ENCODE measurements around the gene TAS2R31.
"Not testable (repeated sequence)": the region's sequence is repeated elsewhere in the genome, so short reads cannot be mapped to it uniquely, and the experiment has no call there.

TAS2R31 gene, protein sequence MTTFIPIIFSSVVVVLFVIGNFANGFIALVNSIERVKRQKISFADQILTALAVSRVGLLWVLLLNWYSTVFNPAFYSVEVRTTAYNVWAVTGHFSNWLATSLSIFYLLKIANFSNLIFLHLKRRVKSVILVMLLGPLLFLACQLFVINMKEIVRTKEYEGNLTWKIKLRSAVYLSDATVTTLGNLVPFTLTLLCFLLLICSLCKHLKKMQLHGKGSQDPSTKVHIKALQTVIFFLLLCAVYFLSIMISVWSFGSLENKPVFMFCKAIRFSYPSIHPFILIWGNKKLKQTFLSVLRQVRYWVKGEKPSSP
- 1.6 to 3.4 (median 2.2) reads per million in 4 experiments for total RNA-seq

DNA sequence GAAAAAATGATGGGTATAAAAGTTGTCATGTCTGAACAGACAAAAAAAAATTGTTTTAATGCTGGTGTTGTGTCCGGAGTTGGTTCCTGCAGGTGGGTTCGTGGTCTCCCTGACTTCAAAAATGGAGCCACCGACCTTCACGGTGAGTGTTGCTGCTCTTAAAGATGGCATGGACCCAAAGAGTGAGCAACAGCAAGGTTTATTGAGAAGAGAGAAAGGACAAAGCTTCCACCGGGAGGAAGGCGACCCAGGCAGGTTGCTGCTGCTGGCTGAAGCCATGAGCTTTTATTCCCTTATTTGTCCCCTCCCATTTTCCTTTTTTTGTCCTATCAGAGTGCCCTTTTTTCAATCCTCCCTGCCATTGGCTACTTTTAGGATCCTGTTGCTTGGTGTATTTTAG is at the start of gene TAS2R31:
Gene TAS2R31, minus strand, starts transcription at position 101 of the 400 bp plus-strand sequence. Its CDS starts 72 bp downstream, at position 29.
- DNase-seq: no peak

DNA sequence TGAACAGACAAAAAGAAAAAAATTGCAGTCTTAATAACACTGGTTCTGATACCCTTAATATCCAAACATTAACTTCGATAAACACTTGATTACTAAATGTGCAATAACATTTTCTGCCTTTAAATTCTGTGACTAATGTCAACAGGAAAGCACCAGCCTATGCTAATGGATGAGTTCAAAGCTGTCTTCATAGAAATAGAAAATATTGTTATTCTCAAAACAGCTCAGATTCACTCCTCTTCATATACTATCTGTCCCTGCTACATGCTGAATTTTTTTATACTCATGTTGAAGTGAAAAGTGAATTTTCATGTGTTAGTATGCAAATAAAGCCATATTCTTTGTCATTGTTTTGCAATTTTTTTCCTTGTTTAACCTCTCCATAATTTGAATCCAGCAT is 47.0 kb upstream of the TAS2R31 start:
- DNase-seq: no peak

DNA sequence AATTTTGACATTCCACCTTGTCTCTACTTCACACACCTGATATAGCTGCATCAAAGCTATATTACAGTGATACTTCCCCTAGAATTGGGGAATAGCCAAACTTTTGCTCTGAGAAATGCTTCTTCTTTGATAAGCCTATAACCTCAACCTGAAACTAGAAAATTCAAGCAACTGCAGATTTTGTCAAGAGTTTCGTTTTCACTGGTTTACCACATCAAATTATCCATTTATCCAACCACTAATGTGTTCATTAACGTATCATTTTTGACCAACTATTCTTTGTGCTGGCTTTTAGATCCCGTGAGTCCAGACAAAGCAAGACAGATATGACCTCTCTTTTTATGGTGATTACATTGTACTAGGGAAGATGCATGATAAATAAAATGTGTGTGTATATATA is 44.4 kb upstream of the TAS2R31 start:
- no peak for DNase-seq

DNA sequence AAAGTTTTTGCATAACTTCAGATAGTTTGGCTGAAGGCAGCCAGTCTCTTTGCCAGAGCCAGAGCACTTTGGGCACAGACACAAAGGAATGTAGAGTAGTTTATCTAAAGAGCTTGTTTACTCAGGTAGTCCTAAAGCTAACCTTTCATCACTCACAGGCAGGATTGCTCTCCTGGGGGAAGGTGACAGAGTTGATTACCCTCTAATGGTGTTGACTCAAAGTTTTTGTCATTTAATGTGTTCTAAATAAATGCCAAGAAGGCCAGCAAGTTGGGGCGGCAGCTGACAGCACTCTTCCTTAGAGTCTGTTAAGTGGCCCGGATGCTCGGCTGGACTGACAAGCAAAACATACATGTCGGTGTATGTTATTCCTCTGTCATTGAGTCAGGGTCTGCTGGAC is 40.2 kb upstream of the TAS2R31 start:
- DNase-seq: no peak

DNA sequence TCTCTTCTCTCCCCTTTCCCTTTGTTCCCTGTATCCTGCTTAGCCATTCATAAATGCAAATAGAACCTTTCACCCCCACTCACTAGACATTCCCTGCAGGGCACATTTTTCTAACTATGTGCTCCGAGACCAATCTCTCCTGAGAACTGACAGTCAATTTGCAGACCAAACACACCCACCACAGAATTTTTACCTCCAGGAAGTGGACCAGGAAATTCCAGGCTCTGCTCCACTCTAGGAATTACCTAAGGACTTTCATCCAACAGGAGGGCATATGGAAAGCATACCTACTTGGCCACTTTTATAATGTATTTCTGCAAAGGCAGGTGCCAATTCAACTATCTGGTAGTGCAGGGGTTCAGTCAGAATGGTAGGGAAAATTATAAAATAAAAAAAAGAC is 39.8 kb upstream of the TAS2R31 start:
- no peak for DNase-seq

DNA sequence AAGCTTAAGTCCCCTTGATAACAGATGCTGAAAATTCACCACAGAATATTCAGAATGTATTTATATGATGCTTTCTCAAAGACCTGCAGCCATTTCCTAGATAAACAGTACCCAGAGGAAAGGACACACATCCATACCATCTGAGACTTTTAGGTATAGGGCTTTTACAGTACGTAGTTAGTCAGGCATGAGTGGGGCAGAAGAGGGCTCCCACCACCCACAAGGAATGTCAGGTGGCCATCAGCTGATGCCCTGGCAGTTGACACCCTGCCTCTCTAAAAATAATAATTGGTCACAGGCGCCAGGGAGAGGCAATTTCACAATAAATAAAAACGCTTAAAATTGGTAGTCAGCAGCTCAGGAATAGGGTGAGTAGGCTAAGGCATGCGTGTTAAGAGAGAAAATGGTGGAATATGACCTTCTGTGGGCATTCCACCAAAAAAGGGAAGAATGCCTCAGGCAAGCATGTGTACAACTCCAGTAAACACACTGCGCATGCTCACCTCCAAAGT is 38.7 kb upstream of the TAS2R31 start:
- DNase-seq: no peak

DNA sequence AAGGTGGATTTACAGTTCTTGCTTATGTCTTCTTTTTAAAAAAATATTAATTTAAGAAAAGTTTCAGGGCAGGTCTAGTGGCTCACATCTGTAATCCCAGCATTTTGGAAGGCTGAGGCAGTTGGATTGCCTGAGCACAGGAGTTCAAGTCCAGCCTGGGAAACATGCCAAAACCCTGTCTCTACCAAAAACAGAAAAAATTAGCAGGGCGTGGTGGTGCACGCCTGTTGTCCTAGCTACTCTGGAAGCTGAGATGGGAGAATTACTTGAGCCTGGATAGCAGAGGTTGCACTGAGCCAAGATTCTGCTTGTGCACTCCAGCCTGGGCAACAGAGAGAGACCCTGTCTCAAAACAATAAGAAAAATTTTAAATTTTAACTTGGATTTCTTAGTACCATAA is 36.3 kb upstream of the TAS2R31 start:
- no peak for DNase-seq

DNA sequence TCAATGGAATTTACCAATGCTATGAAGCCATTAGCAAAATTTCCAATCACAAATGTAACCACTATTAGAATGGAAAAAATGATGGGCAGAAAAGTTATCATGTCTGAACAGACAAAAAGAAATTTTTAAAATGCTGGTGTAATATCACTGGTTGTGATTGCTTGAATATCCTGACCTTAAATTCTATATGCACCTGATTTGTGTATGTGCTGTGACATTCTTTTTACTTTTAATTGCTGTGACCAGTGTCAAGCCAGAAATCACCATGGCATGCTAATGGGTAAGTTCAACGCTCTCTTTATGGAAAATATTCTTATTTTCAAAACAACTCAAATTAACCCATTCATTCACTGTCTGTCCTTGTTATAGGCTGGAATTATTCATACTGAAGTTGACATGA is 31.0 kb upstream of the TAS2R31 start, which contains the start of gene TAS2R46:
Gene TAS2R46, minus strand, starts transcription at position 101 of the 400 bp plus-strand sequence. Its CDS starts 0 bp downstream, at position 101.
- DNase-seq: not testable (repeated sequence)

DNA sequence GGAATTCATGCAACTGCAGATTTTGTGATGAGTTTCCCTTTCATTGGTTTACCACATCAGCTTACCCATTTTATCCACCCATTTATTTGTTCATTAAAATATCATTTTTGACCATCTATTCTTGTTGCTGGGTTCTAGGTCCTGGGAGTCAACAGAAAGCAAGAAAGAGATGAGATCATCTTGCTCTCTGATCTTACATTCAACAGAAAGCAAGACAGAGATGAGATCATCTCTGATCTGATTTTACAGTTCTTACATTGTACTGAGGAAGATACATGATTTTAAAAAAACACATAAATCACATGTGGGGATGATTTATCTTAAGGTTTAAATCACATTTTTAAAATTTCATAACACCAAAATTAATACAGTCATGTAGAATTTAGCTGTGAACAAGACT is 28.6 kb upstream of the TAS2R31 start:
- DNase-seq: no peak

DNA sequence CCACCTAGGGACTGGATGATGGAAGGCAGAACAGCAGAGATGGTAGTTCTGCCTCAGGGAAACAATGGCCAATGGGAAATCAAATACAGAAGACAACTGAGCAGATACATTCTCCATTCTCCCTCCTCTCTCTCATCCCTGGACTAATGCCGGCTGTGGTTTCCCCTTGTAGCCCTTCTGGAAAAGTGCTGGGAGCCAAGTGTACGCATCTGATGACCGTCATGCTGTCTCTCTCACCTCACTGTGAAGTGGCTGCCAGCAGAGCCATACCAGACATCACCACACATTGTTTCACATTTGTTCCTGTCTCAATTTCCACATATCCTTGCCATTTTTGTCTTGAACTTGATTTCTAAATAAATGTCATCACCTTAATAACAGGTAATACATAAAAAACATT is 27.8 kb upstream of the TAS2R31 start:
- no peak for DNase-seq

DNA sequence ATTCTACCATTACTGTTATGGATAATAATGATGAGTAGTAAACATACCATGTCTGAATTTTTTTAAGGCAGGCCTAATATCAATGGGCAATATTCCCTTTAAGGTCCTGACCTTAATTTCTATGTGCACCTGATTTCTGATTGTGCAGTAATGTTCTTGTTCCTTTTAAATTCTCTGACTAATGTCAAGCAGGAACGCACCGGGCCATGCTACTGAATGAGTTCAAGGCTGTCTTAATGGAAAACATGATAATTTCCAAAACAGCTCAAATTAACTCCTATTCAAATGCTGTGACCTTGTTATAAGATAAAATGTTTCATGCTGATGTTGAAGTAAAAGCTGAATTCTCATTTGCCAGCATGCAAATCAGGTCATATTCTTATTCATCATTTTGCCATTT is 24.1 kb upstream of the TAS2R31 start:
- DNase-seq: no peak

DNA sequence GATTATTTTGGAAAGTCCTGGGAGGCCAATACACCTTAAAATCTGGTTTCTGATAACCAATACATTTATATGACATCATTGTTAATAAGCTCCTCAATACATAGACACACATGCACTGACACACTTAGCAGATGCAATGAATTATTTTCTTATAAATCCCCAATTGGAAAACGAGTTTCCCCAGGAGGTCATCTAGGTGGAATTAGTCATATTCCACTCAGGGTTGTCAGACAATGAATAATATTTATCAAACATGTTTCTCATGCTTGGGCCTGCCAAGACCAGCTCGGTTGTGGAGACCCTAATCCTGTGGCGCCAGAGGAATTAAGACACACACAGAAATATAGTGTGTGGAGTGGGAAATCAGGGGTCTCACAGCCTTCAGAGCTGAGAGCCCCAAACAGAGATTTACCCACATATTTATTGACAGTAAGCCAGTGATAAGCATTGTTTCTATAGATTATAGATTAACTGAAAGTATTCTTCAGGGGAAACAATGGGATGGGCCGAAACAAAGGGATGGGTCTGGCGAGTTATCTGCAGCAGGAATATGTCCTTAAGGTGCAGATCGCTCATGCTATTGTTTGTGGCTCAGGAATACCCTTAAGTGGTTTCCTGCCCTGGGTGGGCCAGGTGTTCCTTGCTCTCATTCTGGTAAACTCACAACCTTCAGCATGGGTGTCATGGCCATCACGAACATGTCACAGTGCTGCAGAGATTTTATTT is 18.8 kb upstream of the TAS2R31 start:
- DNase-seq: not testable (repeated sequence)

DNA sequence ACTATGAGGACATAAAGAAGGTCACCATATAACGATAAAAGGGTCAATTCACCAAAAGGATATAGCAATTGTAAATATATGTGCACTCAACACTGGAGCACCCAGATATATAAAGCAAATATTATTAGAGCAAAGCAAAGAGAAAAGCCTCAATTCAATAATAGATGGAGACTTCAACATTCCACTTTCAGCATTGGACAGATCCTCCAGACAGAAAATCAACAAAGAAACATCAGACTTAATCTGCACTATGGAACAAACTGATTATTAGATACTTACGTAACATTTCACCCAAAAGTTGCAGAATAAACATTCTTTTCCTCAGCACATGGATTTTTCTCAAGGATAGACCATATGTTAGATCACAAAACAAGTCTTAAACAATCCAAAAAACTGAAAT is 10.2 kb upstream of the TAS2R31 start:
- DNase-seq: not testable (repeated sequence)

DNA sequence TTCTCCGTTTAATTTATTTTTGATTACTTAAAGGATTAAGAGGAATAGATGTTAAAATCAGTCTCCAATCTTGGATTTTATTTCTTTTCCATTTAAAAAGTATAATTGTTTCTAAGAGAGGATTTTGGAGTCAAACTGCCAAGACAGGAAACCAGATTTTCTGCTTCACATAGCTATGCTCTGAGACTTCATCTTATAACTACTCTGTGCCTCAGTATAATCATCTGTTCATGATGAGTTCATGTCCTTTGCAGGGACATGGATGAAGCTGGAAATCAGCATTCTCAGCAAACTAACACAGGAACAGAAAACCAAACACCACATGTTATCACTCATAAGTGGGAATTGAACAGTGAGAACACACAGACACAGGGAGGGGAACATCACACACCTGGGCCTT is 9.0 kb upstream of the TAS2R31 start:
- DNase-seq: no peak

DNA sequence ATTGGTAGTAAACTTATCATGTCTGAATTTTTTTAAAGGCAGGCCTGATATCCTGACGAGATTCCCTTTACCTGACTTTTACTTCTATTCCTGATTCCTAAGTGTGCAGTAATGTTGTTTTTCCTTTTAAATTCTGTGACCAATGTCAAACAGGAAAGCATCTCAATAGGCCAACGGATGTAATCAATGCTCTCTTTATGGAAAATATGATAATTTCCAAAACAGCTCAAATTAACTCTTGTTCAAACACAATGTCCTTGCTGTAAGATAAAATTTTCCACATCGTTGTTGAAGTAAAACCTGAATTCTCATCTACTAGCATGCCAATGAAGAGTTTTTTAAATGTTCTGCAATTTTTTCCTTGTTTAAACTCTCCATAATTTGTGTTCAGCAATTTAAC is 8.0 kb upstream of the TAS2R31 start:
- no peak for DNase-seq

DNA sequence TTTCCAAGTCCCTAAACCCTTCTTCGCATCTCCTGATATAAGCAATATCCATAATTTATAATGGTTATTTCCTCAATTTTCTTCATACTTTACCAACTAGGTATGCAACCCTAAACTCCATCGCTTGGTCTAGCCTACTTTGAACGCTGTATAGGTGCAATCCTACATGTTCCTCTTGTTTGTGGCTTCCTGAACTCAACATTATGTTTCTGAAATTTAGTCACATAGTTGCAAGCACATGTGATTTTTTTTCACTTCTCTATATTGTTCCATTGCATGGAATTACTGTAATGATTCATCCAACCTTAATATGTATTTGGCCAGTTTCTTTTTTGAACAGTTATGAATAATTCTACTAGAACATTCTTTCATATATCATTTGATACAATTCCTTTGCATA is 2.8 kb upstream of the TAS2R31 start:
- DNase-seq: not testable (repeated sequence)

DNA sequence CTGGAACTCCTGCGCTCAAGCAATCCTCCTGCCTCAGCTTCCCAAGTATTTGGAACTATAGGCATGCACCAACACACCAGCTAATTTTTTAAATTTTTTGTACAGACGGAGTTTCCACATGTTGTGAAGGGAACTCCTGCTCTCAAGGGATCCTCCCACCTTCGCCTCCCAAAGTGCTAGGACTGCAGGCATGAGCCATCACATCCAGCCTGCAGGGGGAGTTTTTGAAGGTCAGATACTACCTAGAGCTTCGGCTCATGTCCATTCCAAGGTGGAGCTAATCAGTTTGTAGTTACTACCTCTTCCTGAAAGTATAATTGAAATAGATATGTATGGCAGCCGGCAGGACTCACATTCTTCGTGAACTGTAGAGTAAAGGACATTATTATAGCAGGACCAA is 5.1 kb downstream of the TAS2R31 start:
- DNase-seq: no peak

DNA sequence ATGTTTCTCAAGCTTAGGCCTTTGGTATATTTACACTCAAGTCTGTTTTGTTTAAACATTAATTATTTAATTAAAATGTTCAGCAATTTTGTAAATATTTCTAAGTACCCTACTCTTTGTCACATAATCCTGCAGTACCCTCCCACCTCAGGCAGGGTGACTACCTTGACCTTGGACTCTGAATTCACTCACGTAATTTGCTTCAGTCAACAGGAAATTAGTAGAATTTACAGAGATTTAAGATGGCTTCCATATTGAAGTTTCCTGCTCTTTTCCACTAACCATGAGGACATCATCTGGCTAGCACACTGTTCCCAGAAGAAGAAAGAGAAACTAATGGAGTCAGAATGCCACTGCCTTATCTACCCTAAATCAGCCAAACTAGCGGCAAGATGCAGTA is 7.8 kb downstream of the TAS2R31 start:
- no peak for DNase-seq

DNA sequence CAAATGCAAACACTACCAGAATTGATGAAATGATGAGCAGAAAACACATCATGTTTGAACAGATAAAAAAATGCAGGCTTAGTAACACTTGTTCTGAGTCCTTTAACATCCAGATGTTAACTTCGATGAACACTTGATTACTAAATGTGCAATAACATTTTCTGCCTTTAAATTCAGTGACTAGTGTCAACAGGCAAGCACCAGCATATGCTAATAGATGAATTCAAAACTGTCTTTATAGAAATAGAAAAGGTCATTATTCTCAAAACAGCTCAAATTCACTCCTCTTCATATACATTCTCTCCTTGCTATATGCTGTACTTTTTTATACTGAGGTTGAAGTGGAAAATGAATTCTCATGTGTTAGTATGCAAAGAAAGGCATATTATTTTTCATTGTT is 8.7 kb downstream of the TAS2R31 start, which contains the start of gene TAS2R19:
Gene TAS2R19, minus strand, starts transcription at position 101 of the 400 bp plus-strand sequence. Its CDS starts 49 bp downstream, at position 52.
- no peak for DNase-seq

DNA sequence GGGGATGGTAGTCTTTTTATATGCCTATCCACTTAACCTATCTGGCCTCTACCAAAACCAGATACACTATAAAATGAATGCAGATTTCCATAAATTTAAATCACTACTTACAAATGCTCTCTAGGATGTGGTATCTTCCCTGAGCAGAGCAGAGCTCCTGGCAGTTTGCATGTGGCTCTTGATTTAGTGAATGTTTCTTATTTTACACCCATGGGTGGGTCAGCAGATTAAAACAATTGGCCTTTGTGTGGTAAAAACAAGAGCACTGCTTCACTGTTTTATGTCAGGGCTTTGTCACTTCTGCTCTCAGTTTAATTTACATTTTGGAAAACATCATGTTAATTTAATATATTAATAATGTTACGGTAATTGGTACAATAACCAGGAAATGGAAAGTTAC is 14.3 kb downstream of the TAS2R31 start:
- DNase-seq: no peak

DNA sequence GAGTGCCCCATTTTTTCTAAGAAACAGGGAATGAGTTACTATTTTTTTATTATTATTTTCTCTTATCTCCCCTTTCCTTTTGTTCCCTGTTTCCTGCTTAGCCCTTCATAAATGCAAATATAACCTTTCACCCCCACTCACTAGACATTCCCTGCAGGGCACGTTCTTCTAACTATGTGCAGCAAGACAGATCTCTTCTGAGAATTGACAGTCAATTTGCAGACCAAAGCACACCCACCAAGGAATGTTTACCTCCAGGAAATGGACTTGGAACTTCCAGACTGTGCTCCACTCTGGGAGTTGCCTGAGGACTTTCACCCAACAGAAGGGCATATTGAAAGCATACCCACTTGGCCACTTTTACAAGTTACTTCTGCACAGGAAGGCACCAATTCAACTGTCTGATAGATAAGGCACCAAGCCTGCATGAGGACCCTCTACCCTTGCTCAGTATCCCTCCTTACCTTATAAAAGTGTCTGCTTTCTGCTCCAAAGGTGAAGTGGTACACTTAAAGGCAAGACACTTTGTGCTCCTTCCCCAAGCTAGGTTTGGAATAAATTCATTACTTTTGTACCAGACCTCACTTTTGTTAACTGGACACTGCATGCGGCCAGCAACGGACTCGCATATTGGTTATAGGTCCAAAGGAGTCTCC is 15.3 kb downstream of the TAS2R31 start:
- DNase-seq: no peak

DNA sequence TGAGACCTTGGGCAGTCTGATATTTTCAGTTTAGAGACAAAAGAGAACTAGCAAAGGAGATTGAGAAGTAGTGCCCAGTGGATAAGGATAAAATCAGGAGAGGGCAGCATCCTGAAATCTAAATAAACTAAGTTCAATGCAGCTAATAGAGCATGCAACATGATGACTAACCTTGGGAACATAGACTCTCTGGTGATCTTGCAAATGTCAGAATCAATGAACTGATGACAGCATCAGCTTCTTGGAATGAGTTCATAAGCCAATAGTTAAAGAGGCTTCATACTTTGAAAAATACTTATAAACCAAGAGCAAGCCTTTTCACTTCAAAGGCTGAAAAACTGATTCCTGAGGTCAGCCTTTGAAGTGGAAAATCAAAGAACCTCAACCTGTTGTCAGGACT is 17.0 kb downstream of the TAS2R31 start:
- DNase-seq: no peak

DNA sequence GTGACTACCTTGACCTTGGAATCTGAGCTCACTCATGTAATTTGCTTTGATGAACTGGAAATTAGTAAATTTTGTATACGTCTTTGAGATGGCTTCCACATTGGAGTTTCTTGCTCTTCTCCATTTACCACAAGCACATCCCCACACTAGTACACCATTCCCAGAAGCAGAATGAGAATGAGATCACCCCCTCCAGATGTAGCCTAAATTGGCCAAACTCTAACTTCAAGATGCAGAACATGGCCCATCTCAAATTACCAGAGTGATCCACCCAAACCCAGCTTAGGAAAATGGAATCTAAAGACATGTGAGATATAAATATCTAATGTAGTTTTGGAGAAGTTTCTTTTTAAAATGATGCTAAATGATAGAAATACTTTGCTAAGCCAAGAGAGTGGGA is 23.6 kb downstream of the TAS2R31 start:
- no peak for DNase-seq

Measured in effector CD8-positive, alpha-beta T cell (primary cell).